A673 (cell line): Measurements from ENCODE around the gene GALNTL6. TPM values are rescaled to one million over a fixed set of nuclear protein-coding genes. Genes with fewer than 3 reads are reported as not detected.

ENCODE experiments used
- BruUV-seq: library from RNA; stranded (reverse); fragments of 400-500 nt; replicated peaks from 2 replicates; lab custom pipeline; 2021; lab: Mats Ljungman, UMichigan
- CTCF ChIA-PET: fragments of 300-600 bp; sonication (Branson Sonifier 250); formaldehyde crosslinking; loops from one replicate; lab custom pipeline; 2022; ENCODE audit warnings: antibody characterized with exemption; lab: Charles Lee
- POLR2A ChIA-PET: fragments of 300-600 bp; sonication (Branson Sonifier 250); formaldehyde crosslinking; loops from one replicate; lab custom pipeline; 2022; ENCODE audit warnings: antibody characterized with exemption; ENCODE audit not compliant: low non-redundant PET; lab: Charles Lee
- DNase-seq: peaks from one replicate; pipeline ENCODE4 v3.0.0-alpha.2; 2015; ENCODE audit warnings: low spot score
- H3K27ac ChIP-seq: fragments of 200-600 bp; sonication (generic); 2 replicates; pipeline ENCODE4 v1.5.1; 2016; ENCODE audit warnings: mixed run types, low read depth, mild to moderate bottlenecking, mixed read lengths, antibody characterized with exemption, low read length; ENCODE audit not compliant: poor library complexity, severe bottlenecking
- H3K27me3 ChIP-seq: fragments of 200-600 bp; sonication (generic); replicated peaks from 2 replicates; pipeline ENCODE4 v1.6.1; 2017; ENCODE audit warnings: mixed run types, low read depth, mild to moderate bottlenecking, mixed read lengths, antibody characterized with exemption, low read length; ENCODE audit not compliant: insufficient read depth, poor library complexity
- H3K36me3 ChIP-seq: fragments of 200-600 bp; sonication (generic); 2 replicates; pipeline ENCODE4 v1.6.1; 2016; ENCODE audit warnings: mixed run types, mild to moderate bottlenecking, mixed read lengths, antibody characterized with exemption, low read length; ENCODE audit not compliant: insufficient read depth, poor library complexity, severe bottlenecking
- H3K4me1 ChIP-seq: fragments of 200-600 bp; sonication (generic); 2 replicates; pipeline ENCODE4 v1.6.1; 2017; ENCODE audit warnings: mixed run types, mild to moderate bottlenecking, mixed read lengths, antibody characterized with exemption, low read length; ENCODE audit not compliant: insufficient read depth, poor library complexity, severe bottlenecking
- H3K4me3 ChIP-seq: fragments of 200-600 bp; sonication (generic); 2 replicates; pipeline ENCODE4 v1.5.1; 2016; ENCODE audit warnings: low read depth, mixed run types, mild to moderate bottlenecking, mixed read lengths, low read length; ENCODE audit not compliant: poor library complexity, severe bottlenecking
- H3K9me3 ChIP-seq: fragments of 200-600 bp; sonication (generic); 2 replicates; pipeline ENCODE4 v1.6.1; 2016; ENCODE audit warnings: mixed run types, low read depth, mild to moderate bottlenecking, mixed read lengths, antibody characterized with exemption, low read length; ENCODE audit not compliant: poor library complexity, severe bottlenecking
- CTCF ChIP-seq: fragments of 300-800, 200-600 bp; sonication (generic); conservative IDR thresholded peaks from 2 replicates; pipeline ENCODE4 v1.5.1; 2017; ENCODE audit warnings: low read depth, mild to moderate bottlenecking, antibody characterized with exemption, low read length, moderate library complexity, mixed read lengths
- EZH2 ChIP-seq: fragments of 200-600 bp; sonication (generic); IDR thresholded peaks from 2 replicates; pipeline ENCODE4 v1.6.1; 2017; ENCODE audit warnings: borderline replicate concordance, low read depth, mild to moderate bottlenecking, mixed read lengths, antibody characterized with exemption, low read length; ENCODE audit not compliant: poor library complexity, severe bottlenecking
- intact Hi-C: fragments of 100-400 bp; cut with micrococcal nuclease; formaldehyde crosslinking; loops from one replicate; pipeline ENCODE4 v1.10.0; 2022; ENCODE audit not compliant: unreplicated experiment
- total RNA-seq: library from RNA; stranded (reverse); gene quantifications from 2 replicates; pipeline ENCODE4 v1.2.3, GENCODE V29; 2021

Gene GALNTL6
- total RNA-seq, 1 experiment from 2014 or later: 0.30 TPM

GRCh38 chr4:172157946-172158345 is 344.7 kb downstream of the GALNTL6 start:
- DNase-seq: no peak
- ChIA-PET POLR2A (no interaction called here), CTCF (no interaction called here)
- Histone ChIP-seq H3K4me3 (no peak overlapping the region), H3K9me3 (no peaks in the 10 kb centered on the region), H3K36me3 (no peaks in the 10 kb centered on the region), H3K4me1 (no peaks in the 10 kb centered on the region), H3K27ac (no peak overlapping the region), H3K27me3 (peaks cover 3% of the 10 kb centered on the region)
- TF ChIP-seq CTCF (no peak), EZH2 (no peak)
- BruUV-seq: no TSS peak
- intact Hi-C loops: no loop called here

GRCh38 chr4:172163215-172163614 is 350.0 kb downstream of the GALNTL6 start:
- H3K9me3 ChIP-seq: no peaks in the 10 kb centered on the region
- DNase-seq: no peak
- ChIA-PET CTCF (no interaction called here), POLR2A (no interaction called here)
- H3K27ac ChIP-seq: no peak overlapping the region
- no peaks in the 10 kb centered on the region for H3K36me3 ChIP-seq
- no peak for TF ChIP-seq EZH2
- TF ChIP-seq CTCF: no peak
- H3K4me3 ChIP-seq: no peak overlapping the region
- peaks cover 8% of the 10 kb centered on the region for H3K27me3 ChIP-seq
- no TSS peak for BruUV-seq
- intact Hi-C loops: no loop called here
- no peaks in the 10 kb centered on the region for H3K4me1 ChIP-seq

GRCh38 chr4:172168888-172169287 is 355.7 kb downstream of the GALNTL6 start:
- H3K9me3 ChIP-seq: no peaks in the 10 kb centered on the region
- H3K4me1 ChIP-seq: no peaks in the 10 kb centered on the region
- intact Hi-C loops: no loop called here
- no peaks in the 10 kb centered on the region for H3K27me3 ChIP-seq
- no peak overlapping the region for H3K4me3 ChIP-seq
- no TSS peak for BruUV-seq
- H3K27ac ChIP-seq: no peak overlapping the region
- H3K36me3 ChIP-seq: no peaks in the 10 kb centered on the region
- no peak for DNase-seq
- POLR2A ChIA-PET: no interaction called here
- TF ChIP-seq EZH2 (no peak), CTCF (no peak)
- CTCF ChIA-PET: no interaction called here
